ENCODE measurements around the gene SEMA3D.

Gene SEMA3D

GRCh38 chr7:85186521-85187241, at the start of gene SEMA3D:
Gene SEMA3D, minus strand, starts transcription at chr7:85187056. Its CDS starts 65,165 bp downstream, at chr7:85121891.
- DNase-seq (ENCODE audit: low read depth), result peak; percentile 75
- TF ChIP-seq CTCF (conservative IDR thresholded peaks at IDR 0.05; ENCODE audit: control insufficient read depth, insufficient read depth, low read depth, low read length), result peak; percentile 60

GRCh38 chr7:85234730-85235129, 47.9 kb upstream of the SEMA3D start:
- DNase-seq (ENCODE audit: low read depth), result no peak
- TF ChIP-seq CTCF (conservative IDR thresholded peaks at IDR 0.05; ENCODE audit: control insufficient read depth, insufficient read depth, low read depth, low read length), result no peak

More at GRCh38 chr7:85186521-85187241, at the start of gene SEMA3D:
- H3K4me3 ChIP-seq (ENCODE audit: control insufficient read depth, low read depth, low read length), result peak within 1 kb of the TSS; percentile 73

GRCh38 chr7:85232068-85232467, 45.2 kb upstream of the SEMA3D start:
- TF ChIP-seq CTCF (conservative IDR thresholded peaks at IDR 0.05; ENCODE audit: control insufficient read depth, insufficient read depth, low read depth, low read length), result no peak
- no peak for DNase-seq (ENCODE audit: low read depth)
- no peak overlapping the region for H3K4me3 ChIP-seq (ENCODE audit: control insufficient read depth, low read depth, low read length)

More at GRCh38 chr7:85234730-85235129, 47.9 kb upstream of the SEMA3D start:
- no peak overlapping the region for H3K4me3 ChIP-seq (ENCODE audit: control insufficient read depth, low read depth, low read length)

GRCh38 chr7:85230623-85231022, 43.8 kb upstream of the SEMA3D start:
- no peak overlapping the region for H3K4me3 ChIP-seq (ENCODE audit: control insufficient read depth, low read depth, low read length)
- no peak for DNase-seq (ENCODE audit: low read depth)
- no peak for TF ChIP-seq CTCF (conservative IDR thresholded peaks at IDR 0.05; ENCODE audit: control insufficient read depth, insufficient read depth, low read depth, low read length)

- TF ChIP-seq CTCF (conservative IDR thresholded peaks at IDR 0.05; ENCODE audit: control insufficient read depth, insufficient read depth, low read depth, low read length), result no peak
- no peak overlapping the region for H3K4me3 ChIP-seq (ENCODE audit: control insufficient read depth, low read depth, low read length)
- DNase-seq (ENCODE audit: low read depth), result no peak
Measured at GRCh38 chr7:85229544-85229943, 42.7 kb upstream of the SEMA3D start.

GRCh38 chr7:85226361-85227085, 39.7 kb upstream of the SEMA3D start:
- no peak overlapping the region for H3K4me3 ChIP-seq (ENCODE audit: control insufficient read depth, low read depth, low read length)
- TF ChIP-seq CTCF (conservative IDR thresholded peaks at IDR 0.05; ENCODE audit: control insufficient read depth, insufficient read depth, low read depth, low read length), result no peak
- no peak for DNase-seq (ENCODE audit: low read depth)

Data from fibroblast of mammary gland (primary cell).